ENCODE measurements around the gene MYZAP.

- no peak for TF ChIP-seq CTCF (IDR thresholded peaks at IDR 0.05)
- TF ChIP-seq POLR2A (IDR thresholded peaks at IDR 0.05): no peak
Observed at GRCh38 chr15:57646087-57646486, 54.4 kb downstream of the MYZAP start.

All from ovary (tissue), 3 donors.